HUDEP-2 (cell line): Measurements from ENCODE around the gene OR8I2.
"Not testable (repeated sequence)": the region's sequence is repeated elsewhere in the genome, so short reads cannot be mapped to it uniquely, and the experiment has no call there.

Experiments used
- DNase-seq, 76 experiments: peaks; one replicate each; lab custom pipeline; 2025; ENCODE audit not compliant: unreplicated experiment in 76 of 76; lab: John Stamatoyannopoulos, UW

The OR8I2 gene

DNA sequence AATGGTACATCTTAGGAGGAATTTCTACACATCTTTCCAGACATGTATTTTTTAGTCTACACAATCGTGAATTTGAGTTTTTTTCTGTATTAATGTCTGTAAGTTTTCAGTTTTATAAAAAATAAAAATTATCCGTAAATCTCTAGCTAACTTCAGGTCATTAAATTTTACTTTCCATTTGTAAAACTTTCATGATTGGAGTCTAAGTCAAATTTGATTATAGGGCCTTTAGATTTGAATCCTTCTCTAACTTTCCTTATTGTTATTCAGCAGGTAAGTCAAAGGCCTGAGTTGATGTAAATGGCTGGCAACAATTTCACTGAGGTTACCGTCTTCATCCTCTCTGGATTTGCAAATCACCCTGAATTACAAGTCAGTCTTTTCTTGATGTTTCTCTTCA, at the start of gene OR8I2:
OR8I2 (plus strand) TSS at position 301 of the 400 bp plus-strand sequence; CDS start at position 301, 0 bp downstream.
- DNase-seq: no peak

DNA sequence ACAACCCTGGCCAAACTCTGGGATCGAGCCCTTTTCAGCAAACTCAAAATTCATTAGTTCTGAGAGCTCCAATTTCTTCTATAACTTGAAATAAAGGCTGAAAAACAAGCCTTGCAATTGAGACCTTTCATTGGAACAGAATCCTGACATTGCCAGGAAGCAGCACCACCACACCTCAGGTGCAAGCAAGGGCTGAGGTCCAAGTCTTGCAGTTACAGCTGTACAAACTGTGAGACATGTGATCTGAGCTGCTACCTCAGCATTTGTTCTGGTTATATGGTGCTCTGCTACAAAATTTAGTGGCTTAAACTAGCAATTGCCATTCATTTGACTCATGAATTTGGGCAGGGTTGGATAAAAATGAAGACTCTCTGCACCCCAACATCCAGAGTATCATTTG, 47.6 kb upstream of the OR8I2 start:
- DNase-seq: no peak

DNA sequence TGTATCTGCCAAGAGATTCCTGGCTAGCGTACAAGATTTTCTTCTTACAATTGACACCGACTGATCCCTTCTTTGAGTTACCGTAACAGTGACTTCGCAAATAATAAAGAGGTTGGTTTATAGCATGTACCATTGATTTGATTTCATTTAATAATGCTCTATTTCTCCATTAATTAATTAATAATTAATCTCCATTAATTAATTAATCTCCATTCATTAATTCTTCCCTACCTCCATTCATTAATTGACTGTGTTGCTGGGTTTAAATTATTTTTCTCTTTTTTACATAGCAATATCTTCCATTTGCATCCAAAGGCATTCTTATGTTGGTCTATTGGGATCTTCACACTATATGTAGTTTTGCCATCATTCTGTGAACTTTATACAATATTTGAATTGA, 44.6 kb upstream of the OR8I2 start:
- no peak for DNase-seq

DNA sequence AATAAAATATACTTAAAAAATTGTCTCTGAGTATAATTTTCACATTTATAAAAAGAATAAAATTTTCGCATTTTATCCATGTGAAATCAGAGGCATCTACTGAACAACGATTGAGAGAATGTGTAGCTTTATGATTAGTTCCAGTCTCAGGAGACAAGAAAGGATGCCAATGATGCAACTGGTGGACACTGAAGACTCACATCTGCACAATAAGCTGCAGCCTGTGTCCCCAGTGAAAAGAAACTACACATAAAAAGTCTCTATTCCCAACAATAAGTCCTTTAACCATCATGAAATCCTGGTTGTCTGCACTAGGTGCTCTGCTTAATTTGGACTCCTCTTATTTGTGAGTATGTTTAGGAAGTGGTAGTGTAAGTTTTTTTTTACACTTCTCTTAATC, 43.6 kb upstream of the OR8I2 start:
- no peak for DNase-seq

DNA sequence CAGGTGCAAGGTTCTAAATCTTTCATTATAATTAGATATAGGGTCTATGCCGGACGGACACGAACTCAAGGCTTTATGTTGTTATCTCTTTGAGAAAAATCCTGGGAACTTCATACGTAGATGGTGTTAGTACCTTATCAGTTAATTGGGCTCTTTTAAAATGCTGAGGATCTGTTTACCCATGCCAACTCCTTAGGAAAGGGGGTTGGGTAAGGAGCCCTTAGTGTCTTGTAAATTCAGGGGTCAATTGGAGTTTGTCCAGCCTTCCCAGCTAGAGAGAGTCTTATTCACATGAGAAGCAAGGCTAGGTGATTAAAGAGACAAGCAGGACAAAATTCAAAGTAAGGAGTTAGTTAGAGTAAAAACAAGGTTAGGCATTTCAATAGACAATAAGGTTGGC, 36.7 kb upstream of the OR8I2 start:
- DNase-seq: not testable (repeated sequence)

DNA sequence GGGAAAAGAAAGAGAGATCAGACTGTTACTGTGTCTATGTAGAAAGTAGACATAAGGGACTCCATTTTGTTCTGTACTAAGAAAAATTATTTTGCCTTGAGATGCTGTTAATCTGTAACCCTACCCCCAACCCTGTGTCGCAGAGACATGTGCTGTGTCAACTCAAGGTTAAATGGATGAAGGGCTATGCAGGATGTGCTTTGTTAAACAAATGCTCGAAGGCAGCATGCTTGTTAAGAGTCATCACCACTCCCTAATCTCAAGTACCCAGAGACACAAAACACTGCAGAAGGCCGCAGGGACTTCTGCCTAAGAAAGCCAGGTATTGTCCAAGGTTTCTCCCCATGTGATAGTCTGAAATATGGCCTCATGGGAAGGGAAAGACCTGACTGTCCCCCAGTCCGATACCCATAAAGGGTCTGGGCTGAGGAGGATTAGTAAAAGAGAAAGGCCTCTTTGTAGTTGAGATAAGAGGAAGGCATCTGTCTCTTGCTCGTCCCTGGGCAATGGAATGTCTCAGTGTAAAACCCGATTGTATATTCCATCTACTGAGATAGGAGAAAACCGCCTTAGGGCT, 35.4 kb upstream of the OR8I2 start:
- DNase-seq: not testable (repeated sequence)

DNA sequence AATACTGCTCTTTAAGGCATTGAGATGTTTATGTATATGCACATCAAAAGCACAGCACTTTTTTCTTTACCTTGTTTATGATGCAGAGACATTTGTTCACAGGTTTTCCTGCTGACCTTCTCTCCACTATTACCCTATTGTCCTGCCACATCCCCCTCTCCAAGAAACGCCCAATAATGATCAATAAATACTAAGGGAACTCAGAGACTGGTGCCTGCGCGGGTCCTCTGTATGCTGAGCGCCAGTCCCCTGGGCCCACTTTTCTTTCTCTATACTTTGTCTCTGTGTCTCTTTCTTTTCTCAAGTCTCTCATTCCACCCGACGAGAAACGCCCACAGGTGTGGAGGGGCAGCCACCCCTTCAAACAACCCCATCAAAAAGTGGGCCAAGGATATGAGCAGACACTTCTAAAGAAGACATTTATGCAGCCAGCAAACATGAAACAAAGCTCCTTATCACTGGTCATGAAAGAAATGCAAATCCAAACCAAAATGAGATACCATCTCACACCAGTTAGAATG, 34.8 kb upstream of the OR8I2 start:
- DNase-seq: not testable (repeated sequence)

DNA sequence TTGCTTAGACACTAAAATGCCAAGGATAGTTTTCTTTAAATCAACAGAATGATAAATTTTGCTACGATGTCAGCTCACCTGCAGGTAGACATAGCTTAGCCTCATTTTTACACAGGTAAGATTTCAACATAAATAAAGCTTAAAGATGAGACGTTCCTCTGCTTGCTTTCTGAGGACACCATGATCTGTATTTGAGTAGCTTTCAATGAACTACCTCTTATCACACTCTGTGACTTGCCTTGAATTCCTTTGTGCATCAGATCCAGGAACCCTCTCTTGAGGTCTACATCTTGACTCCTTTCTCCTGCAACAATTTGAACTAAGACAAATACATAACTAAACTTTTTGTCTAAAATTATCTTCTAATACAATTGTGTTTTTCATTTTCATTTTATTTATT, 26.1 kb upstream of the OR8I2 start:
- no peak for DNase-seq

DNA sequence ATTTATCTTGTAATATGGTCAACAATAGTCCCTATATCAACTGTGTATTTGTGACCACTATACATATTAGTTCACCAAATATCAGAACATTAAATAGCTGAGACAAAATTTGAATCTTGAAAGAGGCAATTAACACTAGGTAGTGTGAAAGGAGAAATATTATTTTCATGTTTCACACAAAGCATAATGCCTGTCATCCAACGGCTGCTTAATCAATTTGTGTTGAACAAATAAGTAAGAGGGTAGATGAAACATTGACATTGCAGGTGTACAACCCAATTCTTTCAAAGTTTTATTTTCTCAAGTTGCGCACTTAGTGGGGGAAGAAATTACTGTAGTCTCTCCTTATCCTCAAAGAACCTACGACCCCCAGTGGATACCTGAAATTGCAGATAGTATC, 3.4 kb upstream of the OR8I2 start:
- no peak for DNase-seq

DNA sequence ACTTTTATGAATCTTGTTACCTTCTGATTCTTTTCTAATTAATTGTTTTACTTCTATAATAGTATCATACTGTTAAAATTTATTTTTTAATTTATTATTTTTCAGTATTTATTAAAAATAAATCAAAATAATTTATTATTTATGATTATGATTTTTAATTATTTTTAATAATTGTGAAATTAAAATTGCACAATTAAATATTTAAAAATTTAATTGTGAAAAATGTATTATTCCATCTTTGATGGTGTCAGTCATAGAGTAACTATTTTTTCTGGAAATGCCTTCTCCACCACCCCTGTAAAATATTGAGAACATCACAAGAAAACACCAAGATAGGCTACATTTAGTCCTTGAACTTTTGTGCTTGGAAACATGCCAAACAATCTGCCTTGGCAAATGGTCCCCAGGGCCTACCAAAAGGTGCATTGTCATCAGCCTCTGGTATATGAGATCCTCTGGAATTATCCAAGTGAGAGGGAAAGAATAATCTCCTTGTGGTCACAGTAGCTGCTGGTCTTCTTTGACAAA, 10.2 kb downstream of the OR8I2 start, which contains the start of gene OR8H2:
OR8H2 (plus strand) TSS at position 478 of the 528 bp plus-strand sequence. CDS start 1,356 bp downstream, outside the sequence.
- no peak for DNase-seq

DNA sequence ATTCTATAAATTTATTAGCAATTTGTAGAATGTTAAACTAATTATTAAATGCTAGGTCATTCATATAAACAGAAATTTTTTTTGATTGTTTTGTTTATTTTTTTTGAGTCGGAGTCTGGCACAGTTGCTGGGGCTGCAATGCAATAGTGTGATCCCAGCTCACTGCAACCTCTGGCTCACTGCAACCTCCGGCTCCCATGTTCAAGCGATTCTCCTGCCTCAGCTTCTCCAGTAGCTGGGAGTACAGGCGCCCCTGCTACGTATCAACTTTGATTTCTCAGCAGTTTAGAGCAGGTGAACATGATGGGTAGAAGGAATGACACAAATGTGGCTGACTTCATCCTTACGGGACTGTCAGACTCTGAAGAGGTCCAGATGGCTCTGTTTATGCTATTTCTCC, 29.0 kb downstream of the OR8I2 start, which contains the start of gene OR8H3:
OR8H3 (plus strand) TSS at position 301 of the 400 bp plus-strand sequence; CDS start at position 301, 0 bp downstream.
- DNase-seq: no peak

DNA sequence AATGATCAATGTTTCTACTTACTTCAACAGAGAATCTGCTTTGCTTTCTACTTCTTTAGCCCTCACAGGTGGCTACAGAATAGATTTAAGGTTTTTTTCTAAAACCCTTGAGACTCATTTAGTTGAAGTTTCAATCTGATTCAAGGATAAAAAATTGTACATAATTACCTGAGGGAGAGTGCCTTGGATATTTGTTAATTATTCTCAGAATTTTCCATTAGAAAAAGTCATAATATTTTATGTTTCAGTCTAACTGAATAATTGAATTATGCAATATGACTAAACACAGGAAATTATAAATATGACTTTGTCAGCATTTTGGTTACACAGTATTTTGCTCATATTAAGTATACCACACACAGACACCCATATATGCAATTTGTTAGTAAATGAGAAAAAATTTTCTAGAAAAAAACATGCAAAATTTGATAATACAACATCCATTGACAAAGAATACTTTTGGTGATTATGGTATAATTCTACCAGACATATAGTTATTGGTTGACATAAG, 47.1 kb downstream of the OR8I2 start, which contains the start of gene OR8J3:
OR8J3 (minus strand) TSS at position 51 of the 511 bp plus-strand sequence. CDS start 2,483 bp downstream, outside the sequence.
- no peak for DNase-seq

DNA sequence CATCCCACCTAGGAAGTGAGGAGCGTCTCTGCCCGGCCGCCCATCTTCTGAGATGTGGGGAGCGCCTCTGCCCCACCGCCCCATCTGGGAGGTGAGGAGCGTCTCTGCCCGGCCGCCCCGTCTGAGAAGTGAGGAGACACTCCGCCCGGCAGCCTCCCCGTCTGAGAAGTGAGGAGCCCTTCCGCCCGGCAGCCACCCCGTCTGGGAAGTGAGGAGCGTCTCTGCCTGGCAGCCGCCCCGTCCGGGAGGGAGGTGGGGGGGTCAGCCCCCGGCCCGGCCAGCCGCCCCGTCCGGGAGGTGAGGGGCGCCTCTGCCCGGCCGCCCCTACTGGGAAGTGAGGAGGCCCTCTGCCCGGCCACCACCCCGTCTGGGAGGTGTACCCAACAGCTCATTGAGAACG, 50.6 kb downstream of the OR8I2 start:
- not testable (repeated sequence) for DNase-seq
